ENCODE data around the gene PDE6B. TPM values are rescaled to one million over a fixed set of nuclear protein-coding genes. Genes with fewer than 3 reads are reported as not detected.

PDE6B gene
- total RNA-seq, 1 experiment from 2014 or later, result not detected

- Histone ChIP-seq H3K4me2 (ENCODE audit: low read length) (no peak overlapping the region), H3K27me3 (ENCODE audit: low read length) (no peaks in the 10 kb centered on the region), H4K20me1 (ENCODE audit: low read length) (no peaks in the 10 kb centered on the region), H3K4me3 (ENCODE audit: low read length) (no peak overlapping the region), H3K9ac (ENCODE audit: low read length) (no peak overlapping the region), H3K36me3 (ENCODE audit: low read depth, low read length) (no peaks in the 10 kb centered on the region), H3K9me3 (ENCODE audit: low read length) (no peaks in the 10 kb centered on the region), H3K4me1 (ENCODE audit: insufficient read depth, low read length) (no peaks in the 10 kb centered on the region), H3K9me2 (replicated peaks; ENCODE audit: low read length) (no peaks in the 10 kb centered on the region), H2AFZ (ENCODE audit: low read length) (no peak overlapping the region), H3K79me2 (ENCODE audit: low read length) (no peaks in the 10 kb centered on the region), H3K27ac (ENCODE audit: low read length) (no peak overlapping the region), H3F3A (ENCODE audit: low read length, unreplicated experiment) (no peaks in the 10 kb centered on the region)
- DNase-seq, result no peak
- intact Hi-C loops (cut with micrococcal nuclease), result no loop called here
- no peak for ATAC-seq
- TF ChIP-seq EZH2phosphoT487 (IDR thresholded peaks at IDR 0.05; ENCODE audit: borderline replicate concordance, low read length) (no peak), EZH2 (IDR thresholded peaks at IDR 0.05; ENCODE audit: low read length, unreplicated experiment) (no peak), CTCF (conservative IDR thresholded peaks at IDR 0.05; ENCODE audit: low read depth, low read length) (no peak)
- ChIA-PET CTCF (no interaction called here), POLR2A (ENCODE audit: unreplicated experiment) (no interaction called here)
- no TSS peak for BruUV-seq (replicated peaks)
These were observed 38.4 kb downstream of the PDE6B start for GRCh38 chr4:663438-664428.

- H3K9me3 ChIP-seq (ENCODE audit: low read length), result no peaks in the 10 kb centered on the region
- no TSS peak for BruUV-seq (replicated peaks)
- H4K20me1 ChIP-seq (ENCODE audit: low read length), result no peaks in the 10 kb centered on the region
- no peak overlapping the region for H2AFZ ChIP-seq (ENCODE audit: low read length)
- no peak overlapping the region for H3K4me3 ChIP-seq (ENCODE audit: low read length)
- no peak overlapping the region for H3K4me2 ChIP-seq (ENCODE audit: low read length)
- no peaks in the 10 kb centered on the region for H3K79me2 ChIP-seq (ENCODE audit: low read length)
- no peaks in the 10 kb centered on the region for H3K4me1 ChIP-seq (ENCODE audit: insufficient read depth, low read length)
- intact Hi-C loops (cut with micrococcal nuclease), result no loop called here
- no peaks in the 10 kb centered on the region for H3K9me2 ChIP-seq (replicated peaks; ENCODE audit: low read length)
- no peak for TF ChIP-seq EZH2phosphoT487 (IDR thresholded peaks at IDR 0.05; ENCODE audit: borderline replicate concordance, low read length)
- TF ChIP-seq EZH2 (IDR thresholded peaks at IDR 0.05; ENCODE audit: low read length, unreplicated experiment), result no peak
- no peak for TF ChIP-seq CTCF (conservative IDR thresholded peaks at IDR 0.05; ENCODE audit: low read depth, low read length)
- H3K27ac ChIP-seq (ENCODE audit: low read length), result no peak overlapping the region
- no peaks in the 10 kb centered on the region for H3K36me3 ChIP-seq (ENCODE audit: low read depth, low read length)
- no peaks in the 10 kb centered on the region for H3K27me3 ChIP-seq (ENCODE audit: low read length)
- H3F3A ChIP-seq (ENCODE audit: low read length, unreplicated experiment), result no peaks in the 10 kb centered on the region
- ChIA-PET CTCF (no interaction called here), POLR2A (ENCODE audit: unreplicated experiment) (no interaction called here)
- H3K9ac ChIP-seq (ENCODE audit: low read length), result no peak overlapping the region
- DNase-seq (no peak), ATAC-seq (no peak)
These were observed 39.4 kb downstream of the PDE6B start for GRCh38 chr4:664713-665231.

- ATAC-seq (no peak), DNase-seq (no peak)
- H3K36me3 ChIP-seq (ENCODE audit: low read depth, low read length), result no peaks in the 10 kb centered on the region
- H3K27me3 ChIP-seq (ENCODE audit: low read length), result no peaks in the 10 kb centered on the region
- TF ChIP-seq EZH2 (IDR thresholded peaks at IDR 0.05; ENCODE audit: low read length, unreplicated experiment), result no peak
- TF ChIP-seq EZH2phosphoT487 (IDR thresholded peaks at IDR 0.05; ENCODE audit: borderline replicate concordance, low read length), result no peak
- TF ChIP-seq CTCF (conservative IDR thresholded peaks at IDR 0.05; ENCODE audit: low read depth, low read length), result no peak
- no peaks in the 10 kb centered on the region for H3K9me3 ChIP-seq (ENCODE audit: low read length)
- no peak overlapping the region for H3K4me2 ChIP-seq (ENCODE audit: low read length)
- no peak overlapping the region for H3K27ac ChIP-seq (ENCODE audit: low read length)
- H3K4me3 ChIP-seq (ENCODE audit: low read length), result no peak overlapping the region
- H3K4me1 ChIP-seq (ENCODE audit: insufficient read depth, low read length), result no peaks in the 10 kb centered on the region
- ChIA-PET POLR2A (ENCODE audit: unreplicated experiment) (no interaction called here), CTCF (no interaction called here)
- no peak overlapping the region for H2AFZ ChIP-seq (ENCODE audit: low read length)
- H4K20me1 ChIP-seq (ENCODE audit: low read length), result no peaks in the 10 kb centered on the region
- no TSS peak for BruUV-seq (replicated peaks)
- no peaks in the 10 kb centered on the region for H3K79me2 ChIP-seq (ENCODE audit: low read length)
- H3K9ac ChIP-seq (ENCODE audit: low read length), result no peak overlapping the region
- no peaks in the 10 kb centered on the region for H3K9me2 ChIP-seq (replicated peaks; ENCODE audit: low read length)
- intact Hi-C loops (cut with micrococcal nuclease), result no loop called here
- H3F3A ChIP-seq (ENCODE audit: low read length, unreplicated experiment), result no peaks in the 10 kb centered on the region
These were observed 40.0 kb downstream of the PDE6B start for GRCh38 chr4:665381-665750.

Data from PC-3 (cell line).